Measurements from ENCODE around the gene INTS15.

INTS15 gene

DNA sequence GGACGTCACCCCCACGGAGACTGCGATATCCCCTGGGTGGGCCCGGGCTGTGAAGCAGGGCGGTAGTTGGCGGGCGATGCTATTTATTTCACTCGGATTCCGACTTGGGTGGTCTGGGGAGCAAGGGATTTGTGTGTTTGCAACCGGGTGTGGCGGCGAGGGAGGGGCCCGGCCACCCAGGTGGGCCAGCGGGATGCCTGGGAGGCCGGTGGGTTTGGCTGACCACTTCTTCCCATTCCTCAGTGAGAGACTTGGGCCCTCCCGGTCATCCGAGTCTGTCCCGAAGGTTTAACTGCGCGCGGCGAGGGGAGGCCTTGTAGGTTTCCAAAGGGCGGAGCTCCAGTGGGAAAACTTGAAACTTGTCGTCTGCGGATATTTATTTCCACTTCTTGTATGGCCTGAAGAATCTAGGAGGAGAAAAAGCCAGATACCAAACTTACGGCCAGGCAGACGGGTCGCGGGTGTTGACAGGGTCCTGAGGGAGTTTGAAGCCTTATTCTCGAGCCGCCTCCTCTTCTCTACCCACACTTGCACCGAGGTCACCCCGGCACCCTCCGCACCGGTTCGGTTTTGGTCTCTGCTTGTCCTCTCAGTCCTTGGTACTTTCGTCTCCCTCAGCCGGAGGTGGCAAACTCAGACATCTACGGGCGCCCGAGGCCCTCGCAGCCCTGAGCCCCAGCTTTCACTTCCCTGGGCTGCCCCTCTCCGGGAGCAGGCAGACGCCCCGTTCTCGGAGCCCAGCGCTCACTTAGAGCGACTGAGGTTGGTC, 65.2 kb downstream of the INTS15 start:
- DNase-seq (ENCODE audit: low read depth): no peak
- TF ChIP-seq, protein P1, sequence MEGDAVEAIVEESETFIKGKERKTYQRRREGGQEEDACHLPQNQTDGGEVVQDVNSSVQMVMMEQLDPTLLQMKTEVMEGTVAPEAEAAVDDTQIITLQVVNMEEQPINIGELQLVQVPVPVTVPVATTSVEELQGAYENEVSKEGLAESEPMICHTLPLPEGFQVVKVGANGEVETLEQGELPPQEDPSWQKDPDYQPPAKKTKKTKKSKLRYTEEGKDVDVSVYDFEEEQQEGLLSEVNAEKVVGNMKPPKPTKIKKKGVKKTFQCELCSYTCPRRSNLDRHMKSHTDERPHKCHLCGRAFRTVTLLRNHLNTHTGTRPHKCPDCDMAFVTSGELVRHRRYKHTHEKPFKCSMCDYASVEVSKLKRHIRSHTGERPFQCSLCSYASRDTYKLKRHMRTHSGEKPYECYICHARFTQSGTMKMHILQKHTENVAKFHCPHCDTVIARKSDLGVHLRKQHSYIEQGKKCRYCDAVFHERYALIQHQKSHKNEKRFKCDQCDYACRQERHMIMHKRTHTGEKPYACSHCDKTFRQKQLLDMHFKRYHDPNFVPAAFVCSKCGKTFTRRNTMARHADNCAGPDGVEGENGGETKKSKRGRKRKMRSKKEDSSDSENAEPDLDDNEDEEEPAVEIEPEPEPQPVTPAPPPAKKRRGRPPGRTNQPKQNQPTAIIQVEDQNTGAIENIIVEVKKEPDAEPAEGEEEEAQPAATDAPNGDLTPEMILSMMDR (IDR thresholded peaks at IDR 0.05; ENCODE audit: control insufficient read depth, extremely low read depth, insufficient read depth): no peak
- H3K4me3 ChIP-seq (ENCODE audit: low read depth, low read length): no peak overlapping the region

DNA sequence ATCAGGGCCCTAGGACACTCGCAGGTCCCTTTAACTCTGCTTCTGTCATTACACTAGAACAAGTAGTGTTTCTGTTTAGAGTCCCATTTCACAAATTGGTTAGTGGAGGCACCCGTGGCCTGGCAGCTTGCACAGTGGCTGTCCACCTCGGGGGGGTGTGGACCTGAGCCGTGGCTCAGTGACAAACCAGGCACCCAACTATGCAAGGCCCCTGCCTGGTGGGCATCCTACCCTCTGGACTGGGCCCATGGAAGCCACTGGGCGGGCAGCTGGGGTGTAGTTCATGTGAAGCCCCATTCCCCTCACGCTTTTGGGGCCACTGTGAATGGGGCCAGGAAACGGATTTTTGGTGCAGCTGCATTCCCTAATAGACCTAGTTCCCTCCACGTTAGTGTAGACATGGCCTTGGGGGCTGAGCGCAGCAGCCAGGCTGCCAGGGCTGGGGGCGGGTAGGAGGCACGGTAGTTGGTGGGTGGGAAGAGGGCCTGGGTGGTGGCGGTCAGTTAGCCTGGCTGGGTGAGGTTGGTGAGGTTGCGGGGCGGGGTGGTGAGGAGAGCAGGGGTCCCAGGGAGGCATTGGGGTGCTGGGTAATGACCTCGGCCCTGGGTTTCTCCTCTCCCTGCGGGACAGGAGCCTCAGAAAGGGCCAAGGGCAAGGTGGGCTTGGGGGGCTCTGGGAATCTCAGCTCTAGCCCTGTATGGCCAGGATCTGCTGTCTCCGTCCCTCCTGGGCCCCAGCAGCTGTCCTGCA, 66.0 kb downstream of the INTS15 start:
- TF ChIP-seq, protein P1 (IDR thresholded peaks at IDR 0.05; ENCODE audit: control insufficient read depth, extremely low read depth, insufficient read depth): no peak
- no peak overlapping the region for H3K4me3 ChIP-seq (ENCODE audit: low read depth, low read length)
- no peak for DNase-seq (ENCODE audit: low read depth)

DNA sequence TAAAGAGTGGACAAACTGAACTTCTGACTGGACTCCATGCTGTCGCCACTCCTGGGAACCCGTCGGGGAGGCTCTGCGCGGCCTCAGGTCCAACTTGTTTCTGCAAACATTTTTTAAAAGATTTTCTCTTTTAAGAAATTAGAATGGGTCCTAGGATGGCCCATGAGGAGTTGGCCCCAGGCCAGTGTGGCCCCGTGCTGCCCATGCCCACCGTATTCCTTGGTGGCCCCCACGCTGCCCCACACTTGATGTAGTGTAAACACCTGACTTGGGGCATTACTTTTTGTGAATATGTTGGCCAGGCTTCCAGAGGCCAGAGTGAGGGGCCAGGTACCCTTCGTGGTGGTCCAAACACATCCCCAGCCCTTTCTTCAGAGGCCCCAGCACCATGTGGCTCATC, 66.6 kb downstream of the INTS15 start:
- DNase-seq (ENCODE audit: low read depth): no peak
- TF ChIP-seq, protein P1 (IDR thresholded peaks at IDR 0.05; ENCODE audit: control insufficient read depth, extremely low read depth, insufficient read depth): no peak

More for the DNA sequence above, 66.6 kb downstream of the INTS15 start:
- no peak overlapping the region for H3K4me3 ChIP-seq (ENCODE audit: low read depth, low read length)
